Naive B cell (primary cell): Measurements from ENCODE around the gene BLOC1S3. TPM values are rescaled to one million over a fixed set of nuclear protein-coding genes. Genes with fewer than 3 reads are reported as not detected.

Experiments used
- ATAC-seq, 2 donors: fragments of 150-1000 bp; cut with Tn5 transposase; 2 replicates each; pipeline ENCODE4 v1.10.0; 2021; ENCODE audit warnings: low read depth in 2 of 2, mild to moderate bottlenecking in 2 of 2, moderate library complexity in 2 of 2
- DNase-seq: peaks from one replicate; pipeline ENCODE4 v3.0.0; 2022
- H3K27ac Mint-ChIP-seq, 6 donors: one replicate each; pipeline ENCODE4 v1.8.0; 2020 to 2022; ENCODE audit warnings: mild to moderate bottlenecking in 6 of 6, mixed read lengths in 6 of 6, moderate library complexity in 5 of 6, inconsistent platforms in 2 of 6
- H3K27me3 Mint-ChIP-seq, 3 donors: one replicate each; pipeline ENCODE4 v1.8.0; 2021 to 2022; ENCODE audit warnings: mixed read lengths in 3 of 3, mild to moderate bottlenecking in 1 of 3
- H3K36me3 Mint-ChIP-seq, 2 donors: one replicate each; pipeline ENCODE4 v1.8.0; 2020 to 2022; ENCODE audit warnings: mixed read lengths in 2 of 2, inconsistent platforms in 1 of 2, mild to moderate bottlenecking in 1 of 2
- H3K4me1 Mint-ChIP-seq, 3 donors: one replicate each; pipeline ENCODE4 v1.8.0; 2020 to 2022; ENCODE audit warnings: mixed read lengths in 3 of 3, inconsistent platforms in 1 of 3, mild to moderate bottlenecking in 1 of 3, moderate library complexity in 1 of 3
- H3K4me3 Mint-ChIP-seq, 8 donors: one replicate each; pipeline ENCODE4 v1.8.0; 2020 to 2022; ENCODE audit warnings: mild to moderate bottlenecking in 8 of 8, mixed read lengths in 8 of 8, moderate library complexity in 8 of 8, inconsistent platforms in 2 of 8
- H3K9me3 Mint-ChIP-seq, 7 donors: one replicate each; pipeline ENCODE4 v1.8.0; 2020 to 2022; ENCODE audit warnings: mixed read lengths in 7 of 7, mild to moderate bottlenecking in 5 of 7, inconsistent platforms in 2 of 7, moderate library complexity in 1 of 7
- polyA plus RNA-seq, 6 donors: library from polyadenylated mRNA; unstranded; fragments of 300-500 nt; fragmentation: Illumina TruSeq; gene quantifications; one replicate each; pipeline ENCODE4 v1.2.3, GENCODE V29; 2021; ENCODE audit warnings: low read depth in 6 of 6

BLOC1S3 gene
- polyA plus RNA-seq, 6 donors from 2014 or later = 9.1 to 24.5 (median 13.6) TPM

DNA sequence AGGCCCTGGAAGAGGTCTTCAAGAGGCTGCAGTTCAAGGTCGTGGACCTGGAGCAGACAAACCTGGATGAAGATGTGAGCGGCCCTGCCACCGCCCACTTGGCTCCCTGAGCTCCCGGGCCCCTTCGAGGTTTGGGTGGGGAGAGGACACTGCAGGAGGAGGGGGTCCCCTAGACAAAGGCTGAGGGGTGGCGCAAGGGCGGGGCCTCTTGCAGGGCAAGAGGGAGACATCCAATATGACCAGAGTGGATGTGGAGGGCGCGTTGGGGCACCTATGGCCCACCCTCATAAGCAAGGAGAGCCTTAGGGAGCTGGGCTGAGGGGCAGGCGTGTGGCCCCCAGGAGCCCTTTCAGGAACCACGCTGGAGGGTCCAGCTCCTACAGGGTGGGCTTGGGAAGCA, 38.1 kb upstream of the BLOC1S3 start:
- Mint-ChIP-seq H3K27ac (no peak overlapping the region), H3K9me3 (no peaks in the 10 kb centered on the region), H3K4me1 (peaks cover 24 to 33% (median 27%) of the 10 kb centered on the region in 3 donors), H3K4me3 (no peak overlapping the region), H3K27me3 (no peaks in the 10 kb centered on the region), H3K36me3 (peaks cover 0 to 12% of the 10 kb centered on the region in 2 donors)
- DNase-seq (no peak), ATAC-seq (no peak)

DNA sequence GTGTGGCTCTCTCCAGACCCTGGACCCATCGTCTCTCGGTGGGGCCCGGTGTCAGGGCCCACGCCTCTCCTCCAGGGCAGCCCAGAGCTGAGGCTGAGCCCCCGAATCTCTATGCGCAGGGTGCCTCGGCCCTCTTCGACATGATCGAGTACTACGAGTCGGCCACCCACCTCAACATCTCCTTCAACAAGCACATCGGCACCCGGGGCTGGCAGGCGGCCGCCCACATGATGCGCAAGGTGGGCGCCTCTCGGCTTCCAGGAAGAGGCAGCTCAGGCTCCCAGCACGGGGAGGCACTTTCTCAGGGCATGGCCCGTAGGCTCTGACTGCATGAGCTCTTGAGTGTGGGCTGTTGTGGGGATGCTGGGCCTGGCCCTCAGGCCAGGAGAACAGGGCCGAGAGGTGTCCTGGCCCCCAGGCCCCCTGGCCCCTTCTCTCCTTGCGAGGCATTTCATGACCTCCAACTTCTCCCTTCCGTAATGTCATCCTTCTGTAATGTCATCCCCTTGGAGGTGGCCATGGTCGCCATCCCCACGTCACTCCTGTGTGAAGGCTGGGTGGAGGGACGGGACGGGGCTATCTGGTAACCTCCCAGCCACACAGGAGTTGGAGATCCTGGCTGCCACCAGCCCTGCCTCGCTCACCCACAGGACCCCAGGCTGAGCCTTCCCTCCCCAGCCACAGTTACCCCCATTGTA, 37.2 kb upstream of the BLOC1S3 start:
- DNase-seq (no peak), ATAC-seq (no peak)
- Mint-ChIP-seq H3K9me3 (no peaks in the 10 kb centered on the region), H3K4me1 (peaks cover 19 to 25% (median 24%) of the 10 kb centered on the region in 3 donors), H3K4me3 (no peak overlapping the region), H3K27me3 (no peaks in the 10 kb centered on the region), H3K36me3 (peaks cover 0 to 12% of the 10 kb centered on the region in 2 donors), H3K27ac (peak overlapping the region in 1 of 6 donors; percentile 11)

DNA sequence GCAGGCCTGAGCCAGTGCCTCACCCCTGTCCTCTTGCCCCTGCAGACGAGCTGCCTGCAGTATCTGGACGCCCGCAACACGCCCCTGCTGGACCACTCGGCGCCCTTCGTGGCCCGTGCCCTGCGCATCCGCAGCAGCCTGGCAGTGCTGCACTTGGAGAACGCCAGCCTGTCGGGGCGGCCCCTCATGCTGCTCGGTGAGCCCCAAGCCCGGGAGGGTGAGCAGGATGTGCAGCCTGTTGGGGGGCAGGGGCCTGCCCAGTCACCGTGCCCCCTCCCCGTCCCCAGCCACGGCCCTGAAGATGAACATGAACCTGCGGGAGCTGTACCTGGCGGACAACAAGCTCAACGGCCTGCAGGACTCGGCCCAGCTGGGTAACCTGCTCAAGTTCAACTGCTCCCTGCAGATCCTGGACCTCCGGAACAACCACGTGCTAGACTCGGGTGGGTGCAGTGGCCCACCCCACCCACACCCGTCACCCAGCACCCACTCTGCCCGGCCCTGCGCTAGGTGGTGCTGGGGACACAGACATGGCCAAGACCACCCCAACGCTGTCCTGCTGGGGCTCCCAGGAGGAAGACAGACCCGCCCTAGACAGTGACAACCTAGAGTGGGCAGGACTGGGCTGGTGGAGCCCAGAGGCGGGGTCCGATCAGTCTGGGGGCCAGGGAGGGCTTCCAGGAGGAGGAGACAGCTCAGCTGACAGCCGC, 36.4 kb upstream of the BLOC1S3 start:
- Mint-ChIP-seq H3K36me3 (peaks cover 0 to 12% of the 10 kb centered on the region in 2 donors), H3K4me3 (no peak overlapping the region), H3K27me3 (no peaks in the 10 kb centered on the region), H3K27ac (peak overlapping the region in 1 of 6 donors; percentile 29), H3K9me3 (no peaks in the 10 kb centered on the region), H3K4me1 (peaks cover 11 to 17% (median 16%) of the 10 kb centered on the region in 3 donors)
- no peak for DNase-seq
- ATAC-seq = no peak

DNA sequence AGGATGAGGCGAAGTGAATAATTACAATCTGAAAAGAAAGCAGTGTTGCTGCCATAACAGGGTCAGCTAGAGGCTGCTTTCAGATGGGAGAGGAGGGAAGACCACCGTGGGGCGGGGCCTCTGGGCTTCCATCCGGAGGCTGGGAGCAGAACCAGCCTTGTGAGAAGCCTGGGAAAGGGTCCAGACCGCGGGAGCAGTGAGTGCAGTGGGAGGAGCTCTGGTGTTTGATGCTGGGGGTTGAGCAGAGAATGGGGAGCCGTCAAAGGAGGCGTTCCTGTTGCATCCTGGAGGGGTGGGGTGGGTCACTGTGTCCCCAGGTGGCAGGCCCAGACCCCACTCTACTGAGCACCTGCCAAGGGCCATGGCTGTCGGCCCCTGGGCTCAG, 35.9 kb upstream of the BLOC1S3 start:
- Mint-ChIP-seq H3K4me1 (peaks cover 5 to 13% (median 11%) of the 10 kb centered on the region in 3 donors), H3K9me3 (no peaks in the 10 kb centered on the region), H3K36me3 (peaks cover 0 to 12% of the 10 kb centered on the region in 2 donors), H3K4me3 (no peak overlapping the region), H3K27ac (peak overlapping the region in 3 of 6 donors; percentile 69 to 92 (median 90)), H3K27me3 (no peaks in the 10 kb centered on the region)
- DNase-seq (no peak), ATAC-seq (no peak)

DNA sequence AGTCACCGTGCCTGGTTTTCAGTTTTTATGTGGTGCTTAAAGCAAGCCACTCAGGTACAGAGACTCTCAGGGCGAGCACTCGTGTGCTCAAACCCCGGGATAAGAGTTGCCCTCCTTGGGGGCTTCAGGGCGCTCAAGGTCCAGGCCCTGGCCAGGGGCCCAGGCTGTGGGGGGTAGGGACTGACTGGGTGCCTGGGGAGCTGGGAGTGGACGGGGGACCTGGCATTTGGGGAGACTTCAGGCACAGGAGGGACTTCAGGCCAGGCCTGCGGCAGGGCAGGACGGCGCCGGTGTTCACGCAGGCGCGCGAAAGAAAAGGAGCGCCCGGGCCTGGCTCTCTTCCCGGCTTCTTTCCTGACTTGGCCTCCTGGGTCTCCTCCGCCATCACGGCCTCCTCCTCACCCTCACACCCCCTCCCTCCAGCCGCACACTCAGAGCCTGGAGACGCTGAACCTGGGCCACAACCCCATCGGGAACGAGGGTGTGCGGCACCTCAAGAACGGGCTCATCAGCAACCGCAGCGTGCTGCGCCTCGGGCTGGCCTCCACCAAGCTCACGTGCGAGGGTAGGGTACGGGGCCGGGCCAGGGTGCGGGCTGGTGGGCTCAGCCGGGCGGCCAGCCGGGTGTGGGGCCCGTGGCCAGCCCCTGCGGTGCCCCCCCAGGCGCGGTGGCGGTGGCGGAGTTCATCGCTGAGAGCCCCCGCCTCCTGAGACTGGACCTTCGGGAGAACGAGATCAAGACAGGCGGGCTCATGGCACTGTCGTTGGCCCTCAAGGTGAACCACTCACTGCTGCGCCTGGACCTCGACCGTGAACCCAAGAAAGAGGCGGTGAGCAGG, 33.9 kb upstream of the BLOC1S3 start:
- Mint-ChIP-seq H3K9me3 (no peaks in the 10 kb centered on the region), H3K27ac (peak overlapping the region in 1 of 6 donors; percentile 69), H3K36me3 (peaks cover 0 to 12% of the 10 kb centered on the region in 2 donors), H3K4me1 (peaks cover 0 to 8% (median 5%) of the 10 kb centered on the region in 3 donors), H3K27me3 (no peaks in the 10 kb centered on the region), H3K4me3 (no peak overlapping the region)
- no peak for DNase-seq
- ATAC-seq = no peak

DNA sequence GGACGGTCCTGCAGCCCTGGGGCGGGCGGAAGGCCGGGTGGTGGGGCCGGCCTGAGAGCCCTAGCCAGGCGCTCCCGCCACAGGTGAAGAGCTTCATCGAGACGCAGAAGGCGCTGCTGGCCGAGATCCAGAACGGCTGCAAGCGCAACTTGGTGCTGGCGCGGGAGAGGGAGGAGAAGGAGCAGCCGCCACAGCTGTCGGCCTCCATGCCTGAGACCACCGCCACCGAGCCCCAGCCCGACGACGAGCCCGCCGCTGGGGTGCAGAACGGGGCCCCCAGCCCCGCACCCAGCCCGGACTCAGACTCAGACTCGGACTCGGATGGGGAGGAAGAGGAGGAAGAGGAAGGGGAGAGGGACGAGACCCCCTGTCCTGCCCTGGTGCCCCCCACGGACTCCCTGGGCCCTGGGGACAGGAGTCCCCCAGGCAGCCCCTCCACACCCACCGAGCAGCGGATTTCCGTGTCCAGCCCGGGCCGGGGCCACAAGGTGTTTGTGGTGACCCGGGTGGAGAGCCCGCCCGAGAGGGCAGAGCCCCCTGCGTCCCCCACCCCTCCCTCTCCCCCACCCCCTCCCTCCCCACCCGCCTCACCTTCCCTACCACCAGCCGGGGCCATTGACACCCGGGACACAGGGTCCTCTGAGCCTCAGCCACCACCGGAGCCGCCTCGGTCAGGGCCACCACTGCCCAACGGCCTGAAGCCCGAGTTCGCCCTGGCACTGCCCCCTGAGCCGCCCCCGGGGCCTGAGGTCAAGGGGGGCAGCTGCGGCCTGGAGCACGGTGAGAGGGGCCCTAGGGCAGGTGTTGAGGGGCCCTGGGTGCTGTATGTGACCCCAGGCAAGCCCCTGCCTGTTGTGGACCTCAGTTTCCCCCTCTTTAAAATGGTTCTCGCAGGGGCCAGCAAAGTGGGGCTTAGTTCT, 33.1 kb upstream of the BLOC1S3 start:
- Mint-ChIP-seq H3K4me3 (no peak overlapping the region), H3K36me3 (peaks cover 0 to 12% of the 10 kb centered on the region in 2 donors), H3K27ac (no peak overlapping the region), H3K27me3 (no peaks in the 10 kb centered on the region), H3K9me3 (no peaks in the 10 kb centered on the region), H3K4me1 (peaks cover 0 to 8% (median 1%) of the 10 kb centered on the region in 3 donors)
- ATAC-seq (no peak), DNase-seq (no peak)

DNA sequence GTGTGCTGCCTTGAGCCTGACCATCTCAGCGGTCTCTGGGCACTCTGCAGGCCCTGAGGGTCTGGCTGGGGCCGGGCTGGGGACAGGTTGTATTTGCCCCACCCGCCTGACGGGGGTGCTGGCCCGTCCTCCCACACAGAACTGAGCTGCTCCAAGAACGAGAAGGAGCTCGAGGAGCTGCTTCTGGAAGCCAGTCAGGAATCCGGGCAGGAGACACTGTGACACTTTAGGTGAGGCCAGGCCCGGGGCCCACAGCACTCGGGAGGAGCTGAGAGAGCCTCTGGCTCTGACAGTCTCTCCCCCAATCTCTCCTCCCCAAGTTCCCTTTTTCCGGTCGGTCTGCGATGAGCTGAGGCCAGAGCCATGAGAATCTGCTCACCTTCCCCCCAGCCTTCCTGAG, 32.3 kb upstream of the BLOC1S3 start:
- no peak for ATAC-seq
- Mint-ChIP-seq H3K4me1 (peaks cover 0 to 9% (median 0%) of the 10 kb centered on the region in 3 donors), H3K9me3 (no peaks in the 10 kb centered on the region), H3K36me3 (peaks cover 0 to 12% of the 10 kb centered on the region in 2 donors), H3K27me3 (peaks cover 0 to 3% (median 0%) of the 10 kb centered on the region in 3 donors), H3K4me3 (peak overlapping the region in 1 of 8 donors; percentile 12), H3K27ac (no peak overlapping the region)
- no peak for DNase-seq

DNA sequence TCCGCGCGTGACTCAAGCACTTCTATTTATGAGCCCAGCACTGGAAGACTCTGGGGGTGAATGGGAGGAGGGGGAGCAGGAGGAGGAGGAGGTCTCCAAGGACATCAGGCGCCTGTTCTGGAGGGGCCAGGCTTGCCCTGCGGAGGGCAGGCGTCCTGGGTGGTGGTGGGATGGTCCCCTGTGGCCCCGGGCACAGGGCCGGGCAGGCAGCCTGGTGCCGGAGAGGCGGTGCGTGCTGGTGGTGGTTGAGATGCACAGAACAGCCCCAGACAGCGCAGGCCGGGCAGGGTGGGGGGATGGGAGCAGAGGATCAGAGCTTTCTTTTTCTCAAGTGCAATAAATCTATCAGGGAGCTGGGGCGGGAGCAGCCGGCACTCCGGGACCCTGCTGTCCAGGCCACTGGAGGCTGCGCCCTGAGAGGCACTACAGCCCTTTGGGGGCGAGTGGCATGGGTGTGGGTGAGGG, 31.8 kb upstream of the BLOC1S3 start:
- Mint-ChIP-seq H3K9me3 (no peaks in the 10 kb centered on the region), H3K27ac (no peak overlapping the region), H3K36me3 (peaks cover 0 to 12% of the 10 kb centered on the region in 2 donors), H3K4me3 (peak overlapping the region in 1 of 8 donors; percentile 12), H3K27me3 (peaks cover 0 to 8% (median 4%) of the 10 kb centered on the region in 3 donors), H3K4me1 (peaks cover 3 to 14% (median 4%) of the 10 kb centered on the region in 3 donors)
- ATAC-seq (no peak), DNase-seq (no peak)

DNA sequence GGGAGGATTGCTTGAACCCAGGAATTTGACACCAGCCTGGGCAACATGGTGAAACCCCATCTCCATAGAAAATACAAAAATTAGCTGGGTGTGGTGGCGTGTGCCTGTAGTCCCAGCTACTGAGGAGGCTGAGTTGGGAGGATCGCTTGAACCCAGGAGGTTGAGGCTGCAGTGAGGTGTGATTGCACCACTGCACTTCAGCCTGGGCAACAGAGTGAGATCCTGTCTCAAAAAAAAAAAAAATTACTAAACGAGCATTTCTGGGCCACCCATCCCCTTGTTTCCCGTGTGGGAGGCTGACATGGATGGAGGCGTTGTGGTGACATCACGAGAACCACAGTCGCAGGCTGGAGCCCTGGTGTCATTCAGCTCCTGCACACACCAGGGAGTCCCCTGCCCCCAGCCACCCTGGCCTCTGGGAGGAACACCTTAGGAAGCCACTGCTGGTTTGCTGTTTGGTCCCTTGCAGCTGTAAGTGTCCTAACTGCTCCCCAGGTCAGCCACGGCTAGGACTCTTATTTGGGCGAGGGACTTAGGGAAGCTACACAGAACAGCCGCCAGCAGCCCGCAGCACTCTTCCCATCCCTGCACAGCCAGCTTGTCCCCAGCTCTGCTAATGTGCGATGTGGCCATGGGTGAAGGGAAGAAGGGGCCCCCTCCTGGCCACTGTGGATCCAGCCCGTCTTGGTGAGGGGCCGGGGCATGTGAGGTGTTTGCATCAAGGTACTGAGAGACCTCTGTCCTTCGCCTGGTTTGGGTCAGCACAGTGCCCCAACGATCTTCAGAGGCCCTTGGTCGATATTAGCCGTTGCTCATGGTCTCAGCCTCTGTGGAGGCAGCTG, 30.5 kb upstream of the BLOC1S3 start:
- DNase-seq = no peak
- Mint-ChIP-seq H3K4me3 (no peak overlapping the region), H3K27me3 (peaks cover 4 to 12% (median 9%) of the 10 kb centered on the region in 3 donors), H3K9me3 (no peaks in the 10 kb centered on the region), H3K4me1 (peaks cover 9 to 13% (median 11%) of the 10 kb centered on the region in 3 donors), H3K27ac (no peak overlapping the region), H3K36me3 (peaks cover 0 to 3% of the 10 kb centered on the region in 2 donors)
- ATAC-seq = no peak

DNA sequence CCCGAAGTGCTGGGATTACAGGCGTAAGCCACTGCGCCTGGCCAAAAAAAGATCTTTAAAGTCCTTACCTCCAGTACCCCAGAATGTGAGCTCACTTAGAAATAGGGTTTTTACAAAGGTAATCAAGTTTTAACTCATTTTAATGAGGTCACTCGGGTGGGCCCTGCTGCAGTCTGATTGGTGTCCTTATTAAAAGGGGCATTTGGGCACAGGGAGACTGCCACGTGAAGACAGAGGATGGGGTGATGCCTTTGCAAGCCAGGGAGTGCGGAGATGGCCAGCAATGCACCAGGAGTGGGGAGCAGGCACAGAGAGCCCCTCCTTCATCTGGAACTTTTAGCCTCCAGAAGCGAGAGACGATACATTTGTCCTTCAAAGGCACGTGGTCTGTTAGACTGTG, 29.5 kb upstream of the BLOC1S3 start:
- Mint-ChIP-seq H3K36me3 (no peaks in the 10 kb centered on the region), H3K4me1 (peaks cover 13 to 23% (median 16%) of the 10 kb centered on the region in 3 donors), H3K27ac (peak overlapping the region in 2 of 6 donors; percentile 33 to 56), H3K9me3 (no peaks in the 10 kb centered on the region), H3K27me3 (peaks cover 7 to 18% (median 16%) of the 10 kb centered on the region in 3 donors), H3K4me3 (peak overlapping the region in 1 of 8 donors; percentile 6)
- ATAC-seq (no peak), DNase-seq (no peak)

DNA sequence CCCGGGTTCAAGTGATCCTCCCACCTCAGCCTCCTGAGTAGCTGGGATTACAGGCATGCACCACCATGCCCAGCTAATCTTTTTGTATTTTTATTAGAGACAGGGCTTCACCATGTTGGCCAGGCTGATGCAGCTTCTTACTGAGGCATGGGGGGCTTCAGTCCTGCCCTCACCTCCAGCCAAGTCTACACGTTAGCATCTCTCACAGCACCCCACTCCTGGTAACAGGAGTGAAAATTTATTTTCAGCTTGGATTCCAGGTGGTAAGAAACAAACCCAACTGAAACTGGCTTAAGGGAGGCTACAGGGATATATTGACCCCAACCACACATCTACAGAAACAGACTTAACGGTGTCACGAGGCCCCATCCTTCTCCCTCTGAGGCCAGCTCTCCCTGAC, 28.4 kb upstream of the BLOC1S3 start:
- DNase-seq (no peak), ATAC-seq (no peak)
- H3K9me3 Mint-ChIP-seq = no peaks in the 10 kb centered on the region
- peak overlapping the region in 1 of 6 donors; percentile 49 for H3K27ac Mint-ChIP-seq
- peaks cover 15 to 26% (median 18%) of the 10 kb centered on the region in 3 donors for H3K4me1 Mint-ChIP-seq
- no peaks in the 10 kb centered on the region for H3K36me3 Mint-ChIP-seq
- peaks cover 10 to 27% (median 23%) of the 10 kb centered on the region in 3 donors for H3K27me3 Mint-ChIP-seq
- H3K4me3 Mint-ChIP-seq = peak overlapping the region in 1 of 8 donors; percentile 35
